HG03039 (cell line): ENCODE data around the gene TMEM182.

ENCODE experiments used
- ATAC-seq: cut with Tn5 transposase; IDR thresholded peaks from one replicate; pipeline ENCODE4 v1.9.1; 2021; ENCODE audit warnings: mild to moderate bottlenecking, moderate library complexity; ENCODE audit not compliant: unreplicated experiment

TMEM182 gene

DNA sequence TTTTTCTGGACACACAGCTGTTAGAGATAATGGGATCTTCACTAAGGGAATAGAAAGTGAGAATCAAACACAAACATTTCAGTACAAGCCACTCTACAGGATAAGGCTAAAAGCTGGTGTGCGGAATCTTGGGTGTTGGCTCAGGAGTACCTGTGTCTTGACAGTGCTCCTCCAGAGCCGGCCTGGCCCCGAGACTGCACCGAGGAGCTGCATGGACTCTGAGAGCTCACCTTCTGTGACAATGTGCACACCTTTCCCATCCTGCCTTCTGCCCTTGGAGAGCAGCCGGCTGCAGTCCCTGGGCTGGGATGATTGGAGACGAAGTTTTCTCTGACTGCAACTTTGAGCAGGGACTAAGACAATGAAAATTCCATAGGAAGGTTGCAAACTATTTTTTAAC is 89.1 kb downstream of the TMEM182 start:
- ATAC-seq: no peak

DNA sequence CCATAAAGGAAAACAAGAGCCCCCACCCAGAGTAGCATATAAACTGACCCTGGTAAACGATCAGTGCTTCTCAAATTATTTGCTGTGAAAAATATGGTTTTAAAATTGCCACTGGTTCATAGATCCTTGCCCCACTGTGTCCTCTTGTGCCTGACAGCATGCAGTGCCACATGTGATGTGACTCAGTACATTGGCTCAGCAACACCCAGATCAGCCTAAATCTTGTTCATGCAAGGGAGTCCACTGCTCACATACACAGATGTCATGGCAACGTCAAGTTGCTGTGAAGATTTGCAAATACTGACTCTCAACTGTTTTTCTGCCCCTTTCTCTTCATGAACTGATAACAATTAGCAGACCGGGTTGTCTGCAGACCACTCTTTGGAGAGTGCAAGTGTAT is 91.0 kb downstream of the TMEM182 start:
- no peak for ATAC-seq
